IMR-90 (cell line): Measurements from ENCODE around the gene PACS1. TPM values are rescaled to one million over a fixed set of nuclear protein-coding genes. Genes with fewer than 3 reads are reported as not detected.
A peak's percentile ranks its signal among the peaks of the same experiment; 100 is the strongest.

Source experiments
- ATAC-seq: fragments of 200-7000 bp; cut with Tn5 transposase; 2 replicates; pipeline ENCODE4 v1.9.1; 2020; ENCODE audit warnings: low read depth, mild to moderate bottlenecking, moderate library complexity
- BruUV-seq: library from RNA; stranded (reverse); fragments of 400-500 nt; replicated peaks from 2 replicates; lab custom pipeline; 2021; lab: Mats Ljungman, UMichigan
- CTCF ChIA-PET: fragments of 300-600 bp; formaldehyde crosslinking; extraction: SDS; loops from one replicate; lab custom pipeline; 2021; ENCODE audit warnings: antibody characterized with exemption; lab: Yijun Ruan, JAX
- POLR2A ChIA-PET: fragments of 300-600 bp; sonication (Branson Sonifier 250); formaldehyde crosslinking; loops from one replicate; lab custom pipeline; 2022; ENCODE audit warnings: antibody characterized with exemption; ENCODE audit not compliant: unreplicated experiment; lab: Charles Lee
- DNase-seq: peaks from one replicate; pipeline ENCODE4 v3.0.0; 2013
- H2AFZ ChIP-seq: replicated peaks from 2 replicates; pipeline ENCODE3; 2013; ENCODE audit warnings: low read length, mild to moderate bottlenecking; ENCODE audit not compliant: poor library complexity
- H2AK5ac ChIP-seq: 2 replicates; pipeline ENCODE4 v1.6.1; 2013; ENCODE audit warnings: low read depth, low read length, inconsistent platforms
- H2AK9ac ChIP-seq: replicated peaks from 2 replicates; pipeline ENCODE3; 2013; ENCODE audit warnings: mild to moderate bottlenecking, low read depth, low read length, moderate library complexity; ENCODE audit not compliant: poor library complexity
- H2BK120ac ChIP-seq: 2 replicates; pipeline ENCODE4 v1.6.1; 2013; ENCODE audit warnings: low read depth, low read length, inconsistent platforms
- H2BK15ac ChIP-seq: 3 replicates; pipeline ENCODE4 v1.6.1; 2013; ENCODE audit warnings: low read depth, low read length, inconsistent platforms
- H2BK20ac ChIP-seq: 2 replicates; pipeline ENCODE4 v1.6.1; 2013; ENCODE audit warnings: low read depth, mild to moderate bottlenecking, inconsistent platforms, low read length, moderate library complexity
- H2BK5ac ChIP-seq: 2 replicates; pipeline ENCODE4 v1.6.1; 2013; ENCODE audit warnings: mild to moderate bottlenecking, low read depth, low read length, inconsistent platforms; ENCODE audit not compliant: poor library complexity, severe bottlenecking
- H3K14ac ChIP-seq: replicated peaks from 2 replicates; pipeline ENCODE4 v1.6.1; 2013; ENCODE audit warnings: low read depth, low read length, inconsistent platforms
- H3K18ac ChIP-seq: 2 replicates; pipeline ENCODE4 v1.6.1; 2013; ENCODE audit warnings: low read depth, low read length, control low read depth
- H3K23ac ChIP-seq: 2 replicates; pipeline ENCODE4 v1.6.1; 2013; ENCODE audit warnings: low read depth, low read length, inconsistent platforms
- H3K27ac ChIP-seq: 2 replicates; pipeline ENCODE4 v1.5.1; 2013; ENCODE audit warnings: mild to moderate bottlenecking, control low read depth, low read length; ENCODE audit not compliant: insufficient read depth
- H3K27me3 ChIP-seq: 2 replicates; pipeline ENCODE4 v1.6.1; 2013; ENCODE audit warnings: low read length; ENCODE audit not compliant: control insufficient read depth, insufficient read depth
- H3K36me3 ChIP-seq: 2 replicates; pipeline ENCODE4 v1.6.1; 2013; ENCODE audit warnings: low read length, mixed read lengths; ENCODE audit not compliant: control insufficient read depth, insufficient read depth
- H3K4ac ChIP-seq: 2 replicates; pipeline ENCODE4 v1.6.1; 2013; ENCODE audit warnings: low read depth, low read length, inconsistent platforms
- H3K4me1 ChIP-seq: 2 replicates; pipeline ENCODE4 v1.6.1; 2013; ENCODE audit warnings: low read length, mixed read lengths; ENCODE audit not compliant: control insufficient read depth, insufficient read depth
- H3K4me2 ChIP-seq: 2 replicates; pipeline ENCODE4 v1.6.1; 2013; ENCODE audit warnings: low read depth, mild to moderate bottlenecking, control low read depth, low read length, moderate library complexity
- H3K4me3 ChIP-seq: 2 replicates; pipeline ENCODE4 v1.5.1; 2013; ENCODE audit warnings: low read depth, mild to moderate bottlenecking, control low read depth, low read length, moderate library complexity; ENCODE audit not compliant: insufficient read depth
- H3K56ac ChIP-seq: 2 replicates; pipeline ENCODE4 v1.6.1; 2013; ENCODE audit warnings: low read length, inconsistent platforms; ENCODE audit not compliant: insufficient read depth; ENCODE audit errors: extremely low read depth
- H3K79me1 ChIP-seq, 2 experiments: 2 replicates each; pipeline ENCODE4 v1.6.1; 2013; ENCODE audit warnings: low read length in 2 of 2, inconsistent platforms in 1 of 2, low read depth in 1 of 2
- H3K9ac ChIP-seq: 2 replicates; pipeline ENCODE4 v1.6.1; 2013; ENCODE audit warnings: low read depth, low read length, control low read depth
- H3K9me1 ChIP-seq: 2 replicates; pipeline ENCODE4 v1.6.1; 2013; ENCODE audit warnings: low read length, inconsistent platforms; ENCODE audit not compliant: insufficient read depth
- H3K9me3 ChIP-seq: 2 replicates; pipeline ENCODE4 v1.6.1; 2013; ENCODE audit warnings: low read length; ENCODE audit not compliant: control insufficient read depth, insufficient read depth
- H4K20me1 ChIP-seq: 2 replicates; pipeline ENCODE4 v1.6.1; 2013; ENCODE audit warnings: low read length, inconsistent platforms; ENCODE audit not compliant: insufficient read depth
- H4K5ac ChIP-seq: 2 replicates; pipeline ENCODE4 v1.6.1; 2013; ENCODE audit warnings: mild to moderate bottlenecking, low read depth, low read length, control low read depth
- H4K8ac ChIP-seq, 2 experiments: 2 replicates each; pipeline ENCODE4 v1.6.1; 2013; ENCODE audit warnings: low read depth in 2 of 2, low read length in 2 of 2, control low read depth in 1 of 2, inconsistent platforms in 1 of 2
- H4K91ac ChIP-seq: 2 replicates; pipeline ENCODE4 v1.6.1; 2013; ENCODE audit warnings: low read depth, low read length, inconsistent platforms; ENCODE audit not compliant: insufficient read depth
- CTCF ChIP-seq: conservative IDR thresholded peaks from 2 replicates; pipeline ENCODE4 v1.5.1; 2012; ENCODE audit warnings: mild to moderate bottlenecking, low read depth, low read length, improper control_type of control experiment
- MAFK ChIP-seq: IDR thresholded peaks from 2 replicates; pipeline ENCODE4 v1.6.1; 2012; ENCODE audit warnings: low read depth, low read length, improper control_type of control experiment
- WGBS, 2 experiments: methylation state at CpG; one replicate each; pipeline versions ENCODE4 v1.1.5 to v1.1.7; 2013; ENCODE audit warnings: missing lambda C conversion rate in 2 of 2; ENCODE audit not compliant: insufficient read length in 1 of 2; ENCODE audit errors: extremely low coverage in 2 of 2; 5-methylcytosine and 5-hydroxymethylcytosine counted together
- dilution Hi-C: fragments of 300-500 bp; cut with HindIII; formaldehyde crosslinking; loops from one replicate; pipeline ENCODE4 v1.14.3; 2018; ENCODE audit warnings: low sequenced_read_pairs; ENCODE audit not compliant: unreplicated experiment
- in situ Hi-C: fragments of 300-500 bp; cut with MboI; formaldehyde crosslinking; loops from 3 replicates; pipeline ENCODE4 v1.14.3; 2019; ENCODE audit warnings: low sequenced_read_pairs, inconsistent platforms, mixed read lengths
- intact Hi-C: fragments of 100-400 bp; cut with micrococcal nuclease; formaldehyde crosslinking; loops from 2 replicates; pipeline ENCODE4 v1.10.0; 2022
- polyA plus RNA-seq, 3 experiments: library from polyadenylated mRNA; depleted of rRNA; stranded (reverse); fragments of >200 nt; gene quantifications; 2 replicates each; pipeline ENCODE4 v1.2.3, GENCODE V29; 2012; ENCODE audit warnings: low replicate concordance in 1 of 3
- total RNA-seq: library from RNA; depleted of rRNA; stranded (reverse); fragments of >200 nt; gene quantifications from 2 replicates; pipeline ENCODE4 v1.2.3, GENCODE V29; 2012

Gene PACS1
- total and polyA plus RNA-seq, 2 of the 4 experiments (the other 2 are of a cell fraction) = 7.3 to 32.0 TPM

- DNase-seq (no peak), ATAC-seq (no peak)
- Histone ChIP-seq H3K56ac (no peak overlapping the region), H3K4me1 (no peaks in the 10 kb centered on the region), H3K79me1 (no peaks in the 10 kb centered on the region; a peak in 1 of 4 replicates), H3K23ac (no peak overlapping the region), H3K18ac (no peak overlapping the region), H2AK5ac (no peak overlapping the region), H4K5ac (no peak overlapping the region), H3K27me3 (no peaks in the 10 kb centered on the region), H2AK9ac (no peak overlapping the region), H3K4me3 (no peak overlapping the region), H3K14ac (no peak overlapping the region), H2BK120ac (no peak overlapping the region), H4K8ac (no peak overlapping the region), H3K9me1 (peaks cover 11% of the 10 kb centered on the region; the same call in 1 of the 2 replicates), H3K9me3 (no peaks in the 10 kb centered on the region), H3K4ac (no peak overlapping the region), H2BK15ac (no peak overlapping the region), H3K27ac (no peak overlapping the region), H4K20me1 (no peaks in the 10 kb centered on the region), H2BK5ac (no peak overlapping the region), H2BK20ac (no peak overlapping the region), H3K9ac (no peak overlapping the region), H2AFZ (no peak overlapping the region), H3K4me2 (no peak overlapping the region), H3K36me3 (peaks cover 18% of the 10 kb centered on the region), H4K91ac (no peak overlapping the region)
- CTCF ChIA-PET = no interaction called here
- POLR2A ChIA-PET = no interaction called here
- dilution Hi-C loops (no loop called here), intact Hi-C loops (no loop called here), in situ Hi-C loops (no loop called here)
- BruUV-seq = no TSS peak
- WGBS, 2 experiments = no CpG with 5 or more reads among the region's 6 CpGs
- TF ChIP-seq MAFK (peak; percentile 80), CTCF (no peak)
These were observed 178.8 kb downstream of the PACS1 start for GRCh38 chr11:66248903-66249302.
